GM19438 (cell line): ENCODE data around the gene FARSA.
"Not testable (repeated sequence)": the region's sequence is repeated elsewhere in the genome, so short reads cannot be mapped to it uniquely, and the experiment has no call there.

Source experiments
- ATAC-seq: cut with Tn5 transposase; IDR thresholded peaks from one replicate; pipeline ENCODE4 v1.9.1; 2021; ENCODE audit warnings: low read depth; ENCODE audit not compliant: unreplicated experiment

The FARSA gene

GRCh38 chr19:12954612-12954962 is 21.1 kb upstream of the FARSA start:
- ATAC-seq: no peak

GRCh38 chr19:12953799-12954611 is 20.5 kb upstream of the FARSA start:
- no peak for ATAC-seq

GRCh38 chr19:12953138-12953798 is 19.8 kb upstream of the FARSA start:
- no peak for ATAC-seq

GRCh38 chr19:12952488-12953137 is 19.1 kb upstream of the FARSA start:
- no peak for ATAC-seq

- ATAC-seq: not testable (repeated sequence)
Observed at GRCh38 chr19:12952050-12952449, 18.5 kb upstream of the FARSA start.

GRCh38 chr19:12949363-12950283 is 16.1 kb upstream of the FARSA start:
- no peak for ATAC-seq

- no peak for ATAC-seq
Observed at GRCh38 chr19:12948612-12949362, 15.3 kb upstream of the FARSA start.

GRCh38 chr19:12947702-12948611 is 14.4 kb upstream of the FARSA start:
- no peak for ATAC-seq

GRCh38 chr19:12946731-12947496 is 13.4 kb upstream of the FARSA start:
- ATAC-seq: no peak

GRCh38 chr19:12946092-12946721 is 12.7 kb upstream of the FARSA start:
- peak; percentile 14 for ATAC-seq

GRCh38 chr19:12945479-12946091 is 12.1 kb upstream of the FARSA start, which contains the start of gene RAD23A:
Gene RAD23A (plus strand): TSS chr19:12945862. CDS start chr19:12945949, 87 bp downstream.
- peak; percentile 64 for ATAC-seq

- no peak for ATAC-seq
Observed at GRCh38 chr19:12944104-12944674, 10.7 kb upstream of the FARSA start.

- ATAC-seq: no peak
Observed at GRCh38 chr19:12943437-12944044, 10.0 kb upstream of the FARSA start.

GRCh38 chr19:12940897-12941296 is 7.4 kb upstream of the FARSA start:
- ATAC-seq: no peak

- ATAC-seq: no peak
Observed at GRCh38 chr19:12939975-12940423, 6.5 kb upstream of the FARSA start.
